Adrenal gland (tissue), 12 donors: ENCODE measurements around the gene COL9A2. TPM values are rescaled to one million over a fixed set of nuclear protein-coding genes. Genes with fewer than 3 reads are reported as not detected.

ENCODE experiments used
- DNase-seq, 7 donors: peaks; one replicate each; pipeline ENCODE4 v3.0.0-alpha.2; 2019 to 2020
- H3K27ac ChIP-seq, 5 donors: fragments of 200-600 bp; sonication (generic) in 4 of 5; 1 replicate in 3 of 5; 2 replicates in 2 of 5; pipeline versions ENCODE4 v1.5.1 to v1.8.0; 2016 to 2020; ENCODE audit warnings: mild to moderate bottlenecking in 1 of 5
- H3K27me3 ChIP-seq: fragments of 200-600 bp; 2 replicates; pipeline ENCODE4 v1.8.0; 2021
- H3K36me3 ChIP-seq, 2 donors: fragments of 200-600 bp; replicated peaks in 1 of 2; 1 replicate in 1 of 2; 2 replicates in 1 of 2; pipeline versions ENCODE4 v1.5.1 to v1.8.0; 2018 to 2022
- H3K4me1 ChIP-seq, 2 donors: fragments of 200-600 bp; replicated peaks in 1 of 2; 1 replicate in 1 of 2; 2 replicates in 1 of 2; pipeline versions ENCODE4 v1.5.1 to v1.8.0; 2018 to 2021
- H3K4me3 ChIP-seq, 4 donors: fragments of 200-600 bp; sonication (generic) in 3 of 4; one replicate each; pipeline ENCODE4 v1.5.1; 2016 to 2018
- H3K9me3 ChIP-seq, 3 donors: fragments of 200-600 bp; sonication (generic) in 1 of 3; replicated peaks in 1 of 3; 1 replicate in 2 of 3; 2 replicates in 1 of 3; pipeline versions ENCODE4 v1.5.1 to v1.8.0; 2016 to 2021
- CTCF ChIP-seq, 6 experiments: fragments of 450-650 bp in 4 of 6; fragments of 200-600 bp in 2 of 6; sonication (generic) in 1 of 6; IDR thresholded peaks; 1 replicate in 5 of 6; 2 replicates in 1 of 6; pipeline versions ENCODE4 v1.5.1 to v1.8.0; 2016 to 2021; ENCODE audit warnings: antibody characterized with exemption in 6 of 6, mild to moderate bottlenecking in 2 of 6, moderate library complexity in 1 of 6
- POLR2A ChIP-seq, 2 donors: fragments of 450-650 bp; IDR thresholded peaks; one replicate each; pipeline ENCODE4 v1.6.1; 2017; ENCODE audit warnings: antibody characterized with exemption in 2 of 2, mild to moderate bottlenecking in 2 of 2, moderate library complexity in 1 of 2
- WGBS, 4 donors: extraction: QIAGEN DNeasy Blood & Tissue Kit in 2 of 4; methylation state at CpG; one replicate each; pipeline versions ENCODE4 v1.1.5 to v1.1.7; 2013 to 2017; 5-methylcytosine and 5-hydroxymethylcytosine counted together
- intact Hi-C, 2 donors: fragments of 100-400 bp; cut with DNase I; formaldehyde crosslinking; loops; one replicate each; pipeline versions ENCODE4 v1.14.1 to v1.15.0; 2022 to 2023
- polyA plus RNA-seq, 3 donors: library from polyadenylated mRNA; stranded (reverse); fragments of 200-250 nt in 2 of 3; fragments of 350-450 nt in 1 of 3; fragmentation: Illumina TruSeq in 1 of 3; extraction: RNeasy Lipid Tissue Mini Kit (QIAGEN cat#74804) in 1 of 3; gene quantifications; one replicate each; pipeline ENCODE4 v1.2.3, GENCODE V29; 2013 to 2014
- total RNA-seq, 9 donors: library from RNA; depleted of rRNA in 4 of 9; stranded (reverse); fragments of >200 nt in 4 of 9; fragments of 120-200 nt in 1 of 9; fragmentation: NEBNext Ultra II Directional in 1 of 9; extraction: Animal tissue kit (Norgen Biotek cat#: 25700) in 1 of 9; gene quantifications; one replicate each; pipeline versions ENCODE4 v1.1.0 to v1.2.4, GENCODE V29; 2013 to 2023
- donor health status: healthy with polysubstance abuse.
- donor health status: Bipolar disorder and iron deficiency.
- donor health status: DM: yes; HTN: yes; CAD: no.
- donor health status: DM: no; HTN: no; CAD: no.
- donor health status: DM: no; HTN: no; CAD: no.
- donor health status: DM: yes; HTN: yes; CAD: no.

The COL9A2 gene
- total and polyA plus RNA-seq, 12 donors, result 0.35 to 40.3 (median 5.8) TPM

GRCh38 chr1:40318970-40319621 is 2.0 kb upstream of the COL9A2 start:
- intact Hi-C loops, result loop anchor here in 1 of 2 donors (10.0 kb wide), 1 partner anchor 174 kb away; no protein-coding TSS in a partner anchor
- H3K27me3 ChIP-seq, result peaks cover 19% of the 10 kb centered on the region
- H3K4me1 ChIP-seq, result peaks cover 11 to 22% of the 10 kb centered on the region in 2 donors
- TF ChIP-seq POLR2A (IDR thresholded peaks at IDR 0.05) (no peak), CTCF (IDR thresholded peaks at IDR 0.05) (no peak)
- H3K9me3 ChIP-seq, result no peaks in the 10 kb centered on the region
- DNase-seq, result no peak
- H3K27ac ChIP-seq, result no peak overlapping the region
- 88 to 95% (median 92%) methylated on average over 4 of the region's 4 CpGs for WGBS, 4 donors
- H3K36me3 ChIP-seq, result no peaks in the 10 kb centered on the region
- H3K4me3 ChIP-seq, result no peak overlapping the region

GRCh38 chr1:40318476-40318875 is 1.4 kb upstream of the COL9A2 start:
- Histone ChIP-seq H3K36me3 (no peaks in the 10 kb centered on the region), H3K27ac (no peak overlapping the region), H3K4me1 (peaks cover 11 to 22% of the 10 kb centered on the region in 2 donors), H3K27me3 (peaks cover 19% of the 10 kb centered on the region), H3K9me3 (no peaks in the 10 kb centered on the region), H3K4me3 (no peak overlapping the region)
- DNase-seq, result no peak
- 80 to 92% (median 87%) methylated on average over 4 of the region's 4 CpGs for WGBS, 4 donors
- intact Hi-C loops, result loop anchor here in 1 of 2 donors (10.0 kb wide), 1 partner anchor 174 kb away; no protein-coding TSS in a partner anchor
- TF ChIP-seq CTCF (IDR thresholded peaks at IDR 0.05) (no peak), POLR2A (IDR thresholded peaks at IDR 0.05) (no peak)

GRCh38 chr1:40317394-40318074 is 448 bp upstream of the COL9A2 start:
- Histone ChIP-seq H3K4me3 (peak overlapping the region in 1 of 4 donors; percentile 67), H3K4me1 (peaks cover 11 to 22% of the 10 kb centered on the region in 2 donors), H3K27ac (no peak overlapping the region), H3K36me3 (no peaks in the 10 kb centered on the region), H3K9me3 (no peaks in the 10 kb centered on the region), H3K27me3 (peaks cover 19% of the 10 kb centered on the region)
- DNase-seq, result peak in 1 of 7 donors; percentile 39
- no peak for TF ChIP-seq CTCF (IDR thresholded peaks at IDR 0.05)
- no peak for TF ChIP-seq POLR2A (IDR thresholded peaks at IDR 0.05)
- 37 to 63% (median 45%) methylated on average over 10 to 21 of the region's 21 CpGs for WGBS, 4 donors
- intact Hi-C loops, result loop anchor here in 1 of 2 donors (10.0 kb wide), 1 partner anchor 173 kb away; no protein-coding TSS in a partner anchor

- Histone ChIP-seq H3K27ac (no peak overlapping the region), H3K4me1 (peaks cover 11 to 22% of the 10 kb centered on the region in 2 donors), H3K9me3 (no peaks in the 10 kb centered on the region), H3K36me3 (no peaks in the 10 kb centered on the region), H3K4me3 (peak overlapping the region in 2 of 4 donors; percentile 45 to 67), H3K27me3 (peaks cover 19% of the 10 kb centered on the region)
- WGBS, 4 donors, result 4 to 8% (median 6%) methylated on average over 26 to 41 of the region's 41 CpGs
- TF ChIP-seq CTCF (IDR thresholded peaks at IDR 0.05) (no peak), POLR2A (IDR thresholded peaks at IDR 0.05) (no peak)
- DNase-seq, result peak in 3 of 7 donors; percentile 26 to 53 (median 40)
- intact Hi-C loops, result loop anchor here in 1 of 2 donors (10.0 kb wide), 1 partner anchor 171 kb away; no protein-coding TSS in a partner anchor
Measured at GRCh38 chr1:40315795-40316594, 1.1 kb downstream of the COL9A2 start.
